GM12878 (cell line): ENCODE measurements around the gene CSNK1G2. TPM values are rescaled to one million over a fixed set of nuclear protein-coding genes. Genes with fewer than 3 reads are reported as not detected.

Source experiments
- ATAC-seq: fragments of 200-7000 bp; cut with Tn5 transposase; 3 replicates; pipeline ENCODE4 v1.9.1; 2020; ENCODE audit warnings: mild to moderate bottlenecking, moderate library complexity
- BruUV-seq: library from RNA; stranded (reverse); fragments of 400-500 nt; replicated peaks from 2 replicates; lab custom pipeline; 2021; lab: Mats Ljungman, UMichigan
- CTCF ChIA-PET: fragments of 300-600 bp; sonication (Branson Sonifier 250); formaldehyde crosslinking; extraction: SDS; loops from one replicate; lab custom pipeline; 2021; ENCODE audit warnings: inconsistent platforms; lab: Yijun Ruan, JAX
- POLR2A ChIA-PET: fragments of 350-600 bp; formaldehyde crosslinking; extraction: SDS; loops from one replicate; lab custom pipeline; 2021; ENCODE audit warnings: inconsistent platforms; lab: Charles Lee
- RAD21 ChIA-PET: fragments of 300-600 bp; sonication (Branson Sonifier 250); formaldehyde crosslinking; loops from one replicate; lab custom pipeline; 2023; ENCODE audit warnings: antibody characterized with exemption; ENCODE audit not compliant: unreplicated experiment; lab: Charles Lee
- SMC1A ChIA-PET: fragments of 300-600 bp; sonication (Branson Sonifier 250); formaldehyde crosslinking; loops from one replicate; lab custom pipeline; 2023; ENCODE audit not compliant: unreplicated experiment, uncharacterized antibody; lab: Charles Lee
- DNase-seq: peaks from one replicate; pipeline ENCODE4 v3.0.0-alpha.2; 2011; ENCODE audit warnings: low read depth, low spot score
- FAIRE-seq: peaks from 3 replicates; lab custom pipeline; 2011; peaks lifted over from hg19 to GRCh38; lab: Jason Lieb, UNC
- H2AFZ ChIP-seq: 2 replicates; pipeline ENCODE4 v1.6.0; 2011; ENCODE audit warnings: low read depth, low read length, control low read depth; ENCODE audit not compliant: control insufficient read depth
- H3K27ac ChIP-seq: 2 replicates; pipeline ENCODE4 v1.5.1; 2011; ENCODE audit warnings: control low read depth; ENCODE audit not compliant: control insufficient read depth, insufficient read depth
- H3K27me3 ChIP-seq, 2 experiments: replicated peaks in 1 of 2; 2 replicates each; pipeline versions ENCODE4 v1.6.0 to v1.6.1; 2011; ENCODE audit warnings: low read length in 1 of 2; ENCODE audit not compliant: control insufficient read depth in 2 of 2, insufficient read depth in 2 of 2
- H3K36me3 ChIP-seq, 2 experiments: 2 replicates each; pipeline ENCODE4 v1.5.1; 2011; ENCODE audit warnings: low read length in 1 of 2; ENCODE audit not compliant: control insufficient read depth in 2 of 2, insufficient read depth in 2 of 2
- H3K4me1 ChIP-seq: 2 replicates; pipeline ENCODE4 v1.6.1; 2011; ENCODE audit warnings: mild to moderate bottlenecking, low read length, moderate library complexity, mixed read lengths; ENCODE audit not compliant: control insufficient read depth, insufficient read depth
- H3K4me2 ChIP-seq: 2 replicates; pipeline ENCODE4 v1.6.0; 2011; ENCODE audit warnings: control low read depth; ENCODE audit not compliant: control insufficient read depth, insufficient read depth
- H3K4me3 ChIP-seq: fragments of 200-600 bp; sonication (generic); 2 replicates; pipeline ENCODE4 v1.5.1; 2016
- H3K79me2 ChIP-seq: 2 replicates; pipeline ENCODE4 v1.6.0; 2011; ENCODE audit warnings: low read length; ENCODE audit not compliant: control insufficient read depth, insufficient read depth
- H3K9ac ChIP-seq: 2 replicates; pipeline ENCODE4 v1.8.0; 2011; ENCODE audit warnings: low read length, control low read depth, mixed read lengths; ENCODE audit not compliant: control insufficient read depth, insufficient read depth
- H3K9me3 ChIP-seq: replicated peaks from 3 replicates; pipeline ENCODE4 v1.5.1; 2011; ENCODE audit warnings: mild to moderate bottlenecking, low read length; ENCODE audit not compliant: control insufficient read depth, insufficient read depth
- H4K20me1 ChIP-seq: 2 replicates; pipeline ENCODE4 v1.6.0; 2011; ENCODE audit not compliant: control insufficient read depth, insufficient read depth
- CEBPZ ChIP-seq: fragments of 150-350 bp; IDR thresholded peaks from 2 replicates; pipeline ENCODE4 v1.6.1; 2016; ENCODE audit warnings: low read depth, low read length
- ETV6 ChIP-seq, 2 experiments: fragments of 450-650 bp in 1 of 2; IDR thresholded peaks in 1 of 2; conservative IDR thresholded peaks in 1 of 2; 2 replicates each; pipeline ENCODE4 v1.6.1; 2014; ENCODE audit warnings: antibody characterized with exemption in 1 of 2, borderline replicate concordance in 1 of 2, low read depth in 1 of 2, mild to moderate bottlenecking in 1 of 2, moderate library complexity in 1 of 2
- HDAC6 ChIP-seq: fragments of 200-600 bp; sonication (generic); IDR thresholded peaks from one replicate; pipeline ENCODE4 v1.8.0; 2017; ENCODE audit warnings: antibody characterized with exemption; ENCODE audit not compliant: unreplicated experiment
- IKZF1 ChIP-seq: fragments of 450-650 bp; conservative IDR thresholded peaks from 2 replicates; pipeline ENCODE4 v1.6.1; 2017; ENCODE audit warnings: antibody characterized with exemption, mild to moderate bottlenecking
- KDM1A ChIP-seq: fragments of 200-600 bp; sonication (generic); IDR thresholded peaks from 2 replicates; pipeline ENCODE4 v1.6.1; 2016; ENCODE audit warnings: borderline replicate concordance
- MYC ChIP-seq: IDR thresholded peaks from 2 replicates; pipeline ENCODE4 v1.6.1; 2011; ENCODE audit warnings: mild to moderate bottlenecking, low read length, moderate library complexity, inconsistent platforms; ENCODE audit not compliant: insufficient read depth, insufficient replicate concordance, insufficient read length, severe bottlenecking
- SREBF1 ChIP-seq: IDR thresholded peaks from 2 replicates; pipeline ENCODE4 v1.6.1; 2012; ENCODE audit warnings: mild to moderate bottlenecking, low read length
- STAT3 ChIP-seq: IDR thresholded peaks from 2 replicates; pipeline ENCODE4 v1.6.1; 2011; ENCODE audit warnings: low read depth, low read length, improper control_type of control experiment
- ZNF622 ChIP-seq: fragments of 450-650 bp; IDR thresholded peaks from 2 replicates; pipeline ENCODE4 v1.6.1; 2017; ENCODE audit warnings: mild to moderate bottlenecking, inconsistent platforms
- ZNF687 ChIP-seq: fragments of 450-650 bp; IDR thresholded peaks from 2 replicates; pipeline ENCODE4 v1.6.1; 2017; ENCODE audit warnings: mild to moderate bottlenecking, moderate library complexity
- WGBS: methylation state at CpG from one replicate; pipeline ENCODE4 v1.1.6; 2016; ENCODE audit warnings: low lambda C conversion rate; ENCODE audit not compliant: insufficient replicate concordance, insufficient coverage; ENCODE audit errors: missing lambda C conversion rate; 5-methylcytosine and 5-hydroxymethylcytosine counted together
- in situ Hi-C: fragments of 300-500 bp; cut with MboI; formaldehyde crosslinking; loops from 9 replicates; pipeline ENCODE4 v1.14.3; 2018; ENCODE audit warnings: mixed read lengths
- intact Hi-C: fragments of 100-400 bp; cut with micrococcal nuclease; formaldehyde crosslinking; loops from one replicate; pipeline ENCODE4 v1.14.2; 2022; ENCODE audit not compliant: unreplicated experiment
- polyA plus RNA-seq, 11 experiments: library from polyadenylated mRNA; depleted of rRNA in 4 of 11; unstranded in 6 of 11; stranded (reverse) in 5 of 11; fragments of >200 nt; fragmentation: Nextera tagmentation in 4 of 11; fragmentation: Illumina TruSeq in 1 of 11; extraction: Ambion mirVana in 4 of 11; extraction: Trizol in 1 of 11; gene quantifications; 1 replicate in 1 of 11; 2 replicates in 10 of 11; pipeline versions ENCODE4 v1.2.1 to v1.2.3, GENCODE V29; 2011 to 2016; ENCODE audit warnings: inconsistent platforms in 2 of 11, missing spikeins in 2 of 11, low read depth in 1 of 11
- total RNA-seq, 4 experiments: library from RNA; depleted of rRNA in 3 of 4; stranded (reverse); fragments of >200 nt in 3 of 4; fragmentation: Illumina TruSeq in 1 of 4; extraction: Trizol in 1 of 4; gene quantifications; 2 replicates each; pipeline versions ENCODE4 v1.2.1 to v1.2.3, GENCODE V29; 2013 to 2021
- TF ChIP-seq, protein P1 (sequence below): fragments of 450-650 bp; IDR thresholded peaks from 2 replicates; pipeline ENCODE4 v1.6.1; 2017; ENCODE audit warnings: low read depth, mild to moderate bottlenecking, moderate library complexity

CSNK1G2 gene
- total and polyA plus RNA-seq, 10 of the 15 experiments (the other 5 are each of a cell fraction or from before 2014, with no cell fraction given) = 0.64 to 109 (median 25.0) TPM

- no TSS peak for BruUV-seq
- Histone ChIP-seq H3K27ac (no peak overlapping the region), H4K20me1 (no peaks in the 10 kb centered on the region)
These were observed 39.8 kb downstream of the CSNK1G2 start for GRCh38 chr19:1980809-1981181.

More at GRCh38 chr19:1980809-1981181, 39.8 kb downstream of the CSNK1G2 start:
- no peaks in the 10 kb centered on the region for H3K4me1 ChIP-seq
- RAD21 ChIA-PET = no interaction called here
- intact Hi-C loops (no loop called here), in situ Hi-C loops (no loop called here)
- H3K9me3 ChIP-seq = no peaks in the 10 kb centered on the region
- WGBS = 100% methylated on average over 30 of the region's 31 CpGs
- CTCF ChIA-PET = no interaction called here
- POLR2A ChIA-PET = no interaction called here
- TF ChIP-seq HDAC6 = no peak
- no peak for TF ChIP-seq SREBF1
- TF ChIP-seq IKZF1 = no peak
- TF ChIP-seq STAT3 = no peak
- TF ChIP-seq KDM1A = no peak
- TF ChIP-seq MYC = no peak
- TF ChIP-seq, protein P1, sequence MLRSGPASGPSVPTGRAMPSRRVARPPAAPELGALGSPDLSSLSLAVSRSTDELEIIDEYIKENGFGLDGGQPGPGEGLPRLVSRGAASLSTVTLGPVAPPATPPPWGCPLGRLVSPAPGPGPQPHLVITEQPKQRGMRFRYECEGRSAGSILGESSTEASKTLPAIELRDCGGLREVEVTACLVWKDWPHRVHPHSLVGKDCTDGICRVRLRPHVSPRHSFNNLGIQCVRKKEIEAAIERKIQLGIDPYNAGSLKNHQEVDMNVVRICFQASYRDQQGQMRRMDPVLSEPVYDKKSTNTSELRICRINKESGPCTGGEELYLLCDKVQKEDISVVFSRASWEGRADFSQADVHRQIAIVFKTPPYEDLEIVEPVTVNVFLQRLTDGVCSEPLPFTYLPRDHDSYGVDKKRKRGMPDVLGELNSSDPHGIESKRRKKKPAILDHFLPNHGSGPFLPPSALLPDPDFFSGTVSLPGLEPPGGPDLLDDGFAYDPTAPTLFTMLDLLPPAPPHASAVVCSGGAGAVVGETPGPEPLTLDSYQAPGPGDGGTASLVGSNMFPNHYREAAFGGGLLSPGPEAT = no peak
- TF ChIP-seq CEBPZ = no peak
- no peak for TF ChIP-seq ZNF622
- TF ChIP-seq ZNF687 = no peak
- TF ChIP-seq ETV6 (conservative IDR thresholded peaks at IDR 0.05 in 1 of 2, IDR thresholded peaks at IDR 0.05 in 1 of 2; ENCODE audit: borderline replicate concordance in 1 of 2, low read depth in 1 of 2) = no peak
- H3K79me2 ChIP-seq = no peaks in the 10 kb centered on the region
- H2AFZ ChIP-seq = no peak overlapping the region
- no peak for ATAC-seq
- H3K36me3 ChIP-seq = peaks cover 4 to 28% of the 10 kb centered on the region in 2 experiments; a peak in 3 of 4 replicates
- DNase-seq = no peak
- SMC1A ChIA-PET = no interaction called here
- no peak overlapping the region for H3K9ac ChIP-seq
- no peaks in the 10 kb centered on the region for H3K27me3 ChIP-seq
- H3K4me2 ChIP-seq = no peak overlapping the region
- H3K4me3 ChIP-seq = no peak overlapping the region
- FAIRE-seq = no peak
